IMR-90 (cell line): ENCODE measurements around the gene MTMR2.

Source experiments
- CTCF ChIP-seq: conservative IDR thresholded peaks from 2 replicates; pipeline ENCODE4 v1.5.1; 2012; ENCODE audit warnings: mild to moderate bottlenecking, low read depth, low read length, improper control_type of control experiment
- MAZ ChIP-seq: IDR thresholded peaks from 2 replicates; pipeline ENCODE4 v1.6.1; 2012; ENCODE audit warnings: low read depth, mild to moderate bottlenecking, low read length, improper control_type of control experiment, moderate library complexity, borderline replicate concordance
- MXI1 ChIP-seq: IDR thresholded peaks from 2 replicates; pipeline ENCODE4 v1.6.1; 2012; ENCODE audit warnings: low read depth, mild to moderate bottlenecking, low read length, moderate library complexity, borderline replicate concordance
- POLR2A ChIP-seq: IDR thresholded peaks from 2 replicates; pipeline ENCODE4 v1.6.1; 2012; ENCODE audit warnings: mild to moderate bottlenecking, low read depth, low read length
- RFX5 ChIP-seq: IDR thresholded peaks from 2 replicates; pipeline ENCODE4 v1.8.0; 2012; ENCODE audit warnings: low read depth, mild to moderate bottlenecking, low read length, moderate library complexity
- SMC3 ChIP-seq: fragments of 150-350 bp; IDR thresholded peaks from 2 replicates; pipeline ENCODE4 v1.6.1; 2016; ENCODE audit warnings: low read depth, mild to moderate bottlenecking, antibody characterized with exemption, low read length, moderate library complexity

DNA sequence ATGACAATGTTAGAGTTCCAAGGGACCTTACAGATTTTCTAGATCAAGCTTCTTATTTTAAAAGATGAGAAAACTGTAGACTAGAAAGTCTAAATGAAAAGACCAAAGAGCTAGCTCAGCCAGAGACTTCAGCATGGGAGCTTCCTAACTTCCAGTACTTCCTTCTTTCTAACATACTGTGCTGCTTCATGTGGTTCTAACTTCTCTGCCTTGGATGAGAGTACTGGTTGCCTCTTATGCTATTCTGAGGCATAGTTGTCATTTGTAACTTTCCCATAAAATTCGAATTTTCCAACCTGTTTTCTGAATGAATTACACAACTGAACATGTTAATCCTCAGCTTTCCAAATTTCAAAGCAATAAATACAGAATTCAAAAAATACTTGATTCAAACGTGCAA, 1.8 kb downstream of the MTMR2 start:
- TF ChIP-seq POLR2A (no peak), MXI1 (no peak), CTCF (no peak), MAZ (no peak), RFX5 (no peak), SMC3 (no peak)
